Measurements from ENCODE around the gene ZNF106. TPM values are rescaled to one million over a fixed set of nuclear protein-coding genes. Genes with fewer than 3 reads are reported as not detected.

Gene ZNF106
- total RNA-seq, 2 donors from 2014 or later: 58.5 to 62.8 TPM

GRCh38 chr15:42493679-42494078 lies 2.7 kb upstream of the ZNF106 start:
- H3K36me3 Mint-ChIP-seq: peaks cover 24 to 25% of the 10 kb centered on the region in 2 donors
- peak overlapping the region; percentile 17 to 87 for H3K27ac Mint-ChIP-seq
- DNase-seq (ENCODE audit: low spot score in 2 of 2): no peak
- H3K9me3 Mint-ChIP-seq: no peaks in the 10 kb centered on the region
- no peak for ATAC-seq

- Mint-ChIP-seq H3K27ac (peak overlapping the region; percentile 98 to 100), H3K36me3 (peaks cover 25 to 30% of the 10 kb centered on the region in 2 donors), H3K9me3 (no peaks in the 10 kb centered on the region)
- DNase-seq (ENCODE audit: low spot score in 2 of 2) (no peak), ATAC-seq (no peak)
These were observed 741 bp upstream of the ZNF106 start for GRCh38 chr15:42491539-42492225.

- H3K27ac Mint-ChIP-seq: peak overlapping the region; percentile 98 to 100
- DNase-seq (ENCODE audit: low spot score in 2 of 2) (no peak), ATAC-seq (no peak)
- no peaks in the 10 kb centered on the region for H3K9me3 Mint-ChIP-seq
- H3K36me3 Mint-ChIP-seq: peaks cover 16 to 21% of the 10 kb centered on the region in 2 donors
These were observed 660 bp downstream of the ZNF106 start for GRCh38 chr15:42490291-42490670.

- no peak overlapping the region for H3K27ac Mint-ChIP-seq
- H3K36me3 Mint-ChIP-seq: peaks cover 10 to 25% of the 10 kb centered on the region in 2 donors
- ATAC-seq: peak in 1 of 2 donors; percentile 44
- no peak for DNase-seq (ENCODE audit: low spot score in 2 of 2)
- H3K9me3 Mint-ChIP-seq: peaks cover 0 to 3% of the 10 kb centered on the region in 2 donors
These were observed 7.3 kb downstream of the ZNF106 start for GRCh38 chr15:42483677-42484076.

- DNase-seq (ENCODE audit: low spot score in 2 of 2) (no peak), ATAC-seq (no peak)
- no peak overlapping the region for H3K27ac Mint-ChIP-seq
- peaks cover 10 to 23% of the 10 kb centered on the region in 2 donors for H3K36me3 Mint-ChIP-seq
- peaks cover 0 to 3% of the 10 kb centered on the region in 2 donors for H3K9me3 Mint-ChIP-seq
These were observed 8.2 kb downstream of the ZNF106 start for GRCh38 chr15:42482701-42483100.

GRCh38 chr15:42474827-42475226 lies 16.1 kb downstream of the ZNF106 start:
- DNase-seq (ENCODE audit: low spot score in 2 of 2) (no peak), ATAC-seq (no peak)
- peaks cover 5 to 6% of the 10 kb centered on the region in 2 donors for H3K36me3 Mint-ChIP-seq
- peak overlapping the region in 1 of 2 donors; percentile 53 for H3K27ac Mint-ChIP-seq
- no peaks in the 10 kb centered on the region for H3K9me3 Mint-ChIP-seq

- H3K9me3 Mint-ChIP-seq: no peaks in the 10 kb centered on the region
- peak overlapping the region in 1 of 2 donors; percentile 35 for H3K27ac Mint-ChIP-seq
- H3K36me3 Mint-ChIP-seq: peaks cover 5 to 6% of the 10 kb centered on the region in 2 donors
- DNase-seq (ENCODE audit: low spot score in 2 of 2) (no peak), ATAC-seq (no peak)
These were observed 19.9 kb downstream of the ZNF106 start for GRCh38 chr15:42471002-42471401.

- ATAC-seq (no peak), DNase-seq (ENCODE audit: low spot score in 2 of 2) (no peak)
- peaks cover 0 to 6% of the 10 kb centered on the region in 2 donors for H3K36me3 Mint-ChIP-seq
- H3K9me3 Mint-ChIP-seq: no peaks in the 10 kb centered on the region
- H3K27ac Mint-ChIP-seq: no peak overlapping the region
These were observed 25.3 kb downstream of the ZNF106 start for GRCh38 chr15:42465520-42466259.

GRCh38 chr15:42461261-42461660 lies 29.7 kb downstream of the ZNF106 start:
- peaks cover 0 to 6% of the 10 kb centered on the region in 2 donors for H3K36me3 Mint-ChIP-seq
- H3K27ac Mint-ChIP-seq: no peak overlapping the region
- no peaks in the 10 kb centered on the region for H3K9me3 Mint-ChIP-seq
- DNase-seq (ENCODE audit: low spot score in 2 of 2) (no peak), ATAC-seq (no peak)

GRCh38 chr15:42457445-42458442 lies 33.2 kb downstream of the ZNF106 start:
- DNase-seq (ENCODE audit: low spot score in 2 of 2) (no peak), ATAC-seq (no peak)
- Mint-ChIP-seq H3K9me3 (no peaks in the 10 kb centered on the region), H3K27ac (peak overlapping the region; percentile 13 to 14), H3K36me3 (no peaks in the 10 kb centered on the region)

- Mint-ChIP-seq H3K36me3 (no peaks in the 10 kb centered on the region), H3K27ac (peak overlapping the region in 1 of 2 donors; percentile 14), H3K9me3 (no peaks in the 10 kb centered on the region)
- ATAC-seq (no peak), DNase-seq (ENCODE audit: low spot score in 2 of 2) (no peak)
These were observed 34.0 kb downstream of the ZNF106 start for GRCh38 chr15:42456971-42457370.

- Mint-ChIP-seq H3K9me3 (no peaks in the 10 kb centered on the region), H3K27ac (peak overlapping the region in 1 of 2 donors; percentile 14), H3K36me3 (peaks cover 3% of the 10 kb centered on the region in 2 donors)
- DNase-seq (ENCODE audit: low spot score in 2 of 2) (no peak), ATAC-seq (no peak)
These were observed 34.4 kb downstream of the ZNF106 start for GRCh38 chr15:42456531-42456930.

- H3K27ac Mint-ChIP-seq: no peak overlapping the region
- DNase-seq (ENCODE audit: low spot score in 2 of 2) (no peak), ATAC-seq (no peak)
- H3K9me3 Mint-ChIP-seq: no peaks in the 10 kb centered on the region
- peaks cover 6 to 13% of the 10 kb centered on the region in 2 donors for H3K36me3 Mint-ChIP-seq
These were observed 37.1 kb downstream of the ZNF106 start for GRCh38 chr15:42453826-42454225.

GRCh38 chr15:42450425-42450790 lies 40.5 kb downstream of the ZNF106 start:
- Mint-ChIP-seq H3K9me3 (no peaks in the 10 kb centered on the region), H3K27ac (no peak overlapping the region), H3K36me3 (peaks cover 13 to 14% of the 10 kb centered on the region in 2 donors)
- ATAC-seq (no peak), DNase-seq (ENCODE audit: low spot score in 2 of 2) (no peak)

- H3K9me3 Mint-ChIP-seq: no peaks in the 10 kb centered on the region
- peaks cover 13 to 17% of the 10 kb centered on the region in 2 donors for H3K36me3 Mint-ChIP-seq
- H3K27ac Mint-ChIP-seq: peak overlapping the region in 1 of 2 donors; percentile 34
- ATAC-seq (no peak), DNase-seq (ENCODE audit: low spot score in 2 of 2) (no peak)
These were observed 41.0 kb downstream of the ZNF106 start for GRCh38 chr15:42449770-42450424.

GRCh38 chr15:42448281-42448680 lies 42.7 kb downstream of the ZNF106 start:
- H3K36me3 Mint-ChIP-seq: peaks cover 13 to 17% of the 10 kb centered on the region in 2 donors
- H3K9me3 Mint-ChIP-seq: no peaks in the 10 kb centered on the region
- no peak for ATAC-seq
- DNase-seq (ENCODE audit: low spot score in 2 of 2): no peak
- no peak overlapping the region for H3K27ac Mint-ChIP-seq

All from activated naive CD4-positive, alpha-beta T cell treated with anti-CD3 and anti-CD28 coated beads, Interleukin-2, amount 50 U/mL, for 72 hours (primary cell).